ENCODE measurements around the gene TNFRSF1A.

DNA sequence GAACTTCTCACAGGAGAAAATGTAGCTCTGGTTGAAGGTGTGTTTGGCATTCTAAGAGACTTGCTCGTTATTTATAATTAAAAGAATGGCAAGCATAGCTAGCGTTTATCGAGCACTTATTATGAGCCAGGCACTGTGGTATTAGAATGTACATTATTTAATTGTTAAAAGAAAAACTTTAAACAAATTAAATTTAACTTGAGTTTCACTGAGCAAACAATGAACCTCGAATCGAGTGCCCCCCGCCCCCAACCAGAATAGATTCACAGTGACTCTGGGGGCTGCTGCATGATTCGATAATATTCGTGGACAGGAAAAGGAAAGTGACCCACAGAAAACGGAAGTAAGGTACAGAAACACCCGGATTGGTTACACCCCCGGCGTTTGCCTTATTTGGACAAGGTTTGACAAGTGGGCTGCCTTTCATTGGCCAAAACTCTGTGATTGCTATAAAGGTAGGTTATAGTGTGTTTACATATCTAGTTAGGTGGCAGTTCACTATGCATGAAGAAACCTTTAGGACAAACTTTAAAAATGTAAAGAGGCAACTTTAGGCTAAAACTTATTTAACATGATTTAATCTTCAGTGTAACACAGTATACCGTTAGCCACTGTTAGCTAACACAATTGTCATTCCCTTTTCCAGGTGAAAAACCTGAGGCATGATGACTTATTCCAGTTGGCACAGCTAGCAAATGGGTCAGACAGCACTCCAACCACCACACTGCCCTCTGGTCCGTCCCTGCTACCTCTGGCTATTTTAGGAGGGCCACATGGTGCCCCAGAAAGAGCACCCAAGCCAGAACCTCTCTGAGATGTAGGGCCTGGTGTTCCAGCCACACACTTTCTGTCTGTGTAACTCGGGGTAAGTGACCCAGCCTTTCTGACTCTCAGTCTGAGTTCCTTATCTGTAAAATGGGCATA lies 26.4 kb upstream of the TNFRSF1A start:
- TF ChIP-seq, protein P1, sequence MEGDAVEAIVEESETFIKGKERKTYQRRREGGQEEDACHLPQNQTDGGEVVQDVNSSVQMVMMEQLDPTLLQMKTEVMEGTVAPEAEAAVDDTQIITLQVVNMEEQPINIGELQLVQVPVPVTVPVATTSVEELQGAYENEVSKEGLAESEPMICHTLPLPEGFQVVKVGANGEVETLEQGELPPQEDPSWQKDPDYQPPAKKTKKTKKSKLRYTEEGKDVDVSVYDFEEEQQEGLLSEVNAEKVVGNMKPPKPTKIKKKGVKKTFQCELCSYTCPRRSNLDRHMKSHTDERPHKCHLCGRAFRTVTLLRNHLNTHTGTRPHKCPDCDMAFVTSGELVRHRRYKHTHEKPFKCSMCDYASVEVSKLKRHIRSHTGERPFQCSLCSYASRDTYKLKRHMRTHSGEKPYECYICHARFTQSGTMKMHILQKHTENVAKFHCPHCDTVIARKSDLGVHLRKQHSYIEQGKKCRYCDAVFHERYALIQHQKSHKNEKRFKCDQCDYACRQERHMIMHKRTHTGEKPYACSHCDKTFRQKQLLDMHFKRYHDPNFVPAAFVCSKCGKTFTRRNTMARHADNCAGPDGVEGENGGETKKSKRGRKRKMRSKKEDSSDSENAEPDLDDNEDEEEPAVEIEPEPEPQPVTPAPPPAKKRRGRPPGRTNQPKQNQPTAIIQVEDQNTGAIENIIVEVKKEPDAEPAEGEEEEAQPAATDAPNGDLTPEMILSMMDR (IDR thresholded peaks at IDR 0.05), result no peak
- TF ChIP-seq MYBL2 (CRISPR knock-in tag; IDR thresholded peaks at IDR 0.05), result no peak
- no peak for TF ChIP-seq SP1 (CRISPR knock-in tag; conservative IDR thresholded peaks at IDR 0.05)
- TF ChIP-seq, protein P2, sequence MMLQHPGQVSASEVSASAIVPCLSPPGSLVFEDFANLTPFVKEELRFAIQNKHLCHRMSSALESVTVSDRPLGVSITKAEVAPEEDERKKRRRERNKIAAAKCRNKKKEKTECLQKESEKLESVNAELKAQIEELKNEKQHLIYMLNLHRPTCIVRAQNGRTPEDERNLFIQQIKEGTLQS (CRISPR knock-in tag; conservative IDR thresholded peaks at IDR 0.05), result no peak
- TF ChIP-seq, protein P3, sequence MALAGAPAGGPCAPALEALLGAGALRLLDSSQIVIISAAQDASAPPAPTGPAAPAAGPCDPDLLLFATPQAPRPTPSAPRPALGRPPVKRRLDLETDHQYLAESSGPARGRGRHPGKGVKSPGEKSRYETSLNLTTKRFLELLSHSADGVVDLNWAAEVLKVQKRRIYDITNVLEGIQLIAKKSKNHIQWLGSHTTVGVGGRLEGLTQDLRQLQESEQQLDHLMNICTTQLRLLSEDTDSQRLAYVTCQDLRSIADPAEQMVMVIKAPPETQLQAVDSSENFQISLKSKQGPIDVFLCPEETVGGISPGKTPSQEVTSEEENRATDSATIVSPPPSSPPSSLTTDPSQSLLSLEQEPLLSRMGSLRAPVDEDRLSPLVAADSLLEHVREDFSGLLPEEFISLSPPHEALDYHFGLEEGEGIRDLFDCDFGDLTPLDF (CRISPR knock-in tag; IDR thresholded peaks at IDR 0.05), result no peak
- TF ChIP-seq, protein P4, sequence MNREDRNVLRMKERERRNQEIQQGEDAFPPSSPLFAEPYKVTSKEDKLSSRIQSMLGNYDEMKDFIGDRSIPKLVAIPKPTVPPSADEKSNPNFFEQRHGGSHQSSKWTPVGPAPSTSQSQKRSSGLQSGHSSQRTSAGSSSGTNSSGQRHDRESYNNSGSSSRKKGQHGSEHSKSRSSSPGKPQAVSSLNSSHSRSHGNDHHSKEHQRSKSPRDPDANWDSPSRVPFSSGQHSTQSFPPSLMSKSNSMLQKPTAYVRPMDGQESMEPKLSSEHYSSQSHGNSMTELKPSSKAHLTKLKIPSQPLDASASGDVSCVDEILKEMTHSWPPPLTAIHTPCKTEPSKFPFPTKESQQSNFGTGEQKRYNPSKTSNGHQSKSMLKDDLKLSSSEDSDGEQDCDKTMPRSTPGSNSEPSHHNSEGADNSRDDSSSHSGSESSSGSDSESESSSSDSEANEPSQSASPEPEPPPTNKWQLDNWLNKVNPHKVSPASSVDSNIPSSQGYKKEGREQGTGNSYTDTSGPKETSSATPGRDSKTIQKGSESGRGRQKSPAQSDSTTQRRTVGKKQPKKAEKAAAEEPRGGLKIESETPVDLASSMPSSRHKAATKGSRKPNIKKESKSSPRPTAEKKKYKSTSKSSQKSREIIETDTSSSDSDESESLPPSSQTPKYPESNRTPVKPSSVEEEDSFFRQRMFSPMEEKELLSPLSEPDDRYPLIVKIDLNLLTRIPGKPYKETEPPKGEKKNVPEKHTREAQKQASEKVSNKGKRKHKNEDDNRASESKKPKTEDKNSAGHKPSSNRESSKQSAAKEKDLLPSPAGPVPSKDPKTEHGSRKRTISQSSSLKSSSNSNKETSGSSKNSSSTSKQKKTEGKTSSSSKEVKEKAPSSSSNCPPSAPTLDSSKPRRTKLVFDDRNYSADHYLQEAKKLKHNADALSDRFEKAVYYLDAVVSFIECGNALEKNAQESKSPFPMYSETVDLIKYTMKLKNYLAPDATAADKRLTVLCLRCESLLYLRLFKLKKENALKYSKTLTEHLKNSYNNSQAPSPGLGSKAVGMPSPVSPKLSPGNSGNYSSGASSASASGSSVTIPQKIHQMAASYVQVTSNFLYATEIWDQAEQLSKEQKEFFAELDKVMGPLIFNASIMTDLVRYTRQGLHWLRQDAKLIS (CRISPR knock-in tag; IDR thresholded peaks at IDR 0.05; ENCODE audit: borderline replicate concordance), result no peak
- TF ChIP-seq NR2C2 (CRISPR knock-in tag; IDR thresholded peaks at IDR 0.05), result no peak
- no peak for TF ChIP-seq SMAD3 (CRISPR knock-in tag; IDR thresholded peaks at IDR 0.05; ENCODE audit: borderline replicate concordance)
- no peak for TF ChIP-seq ZNF317 (CRISPR knock-in tag; IDR thresholded peaks at IDR 0.05; ENCODE audit: borderline replicate concordance, low read depth)
- TF ChIP-seq, protein P5, sequence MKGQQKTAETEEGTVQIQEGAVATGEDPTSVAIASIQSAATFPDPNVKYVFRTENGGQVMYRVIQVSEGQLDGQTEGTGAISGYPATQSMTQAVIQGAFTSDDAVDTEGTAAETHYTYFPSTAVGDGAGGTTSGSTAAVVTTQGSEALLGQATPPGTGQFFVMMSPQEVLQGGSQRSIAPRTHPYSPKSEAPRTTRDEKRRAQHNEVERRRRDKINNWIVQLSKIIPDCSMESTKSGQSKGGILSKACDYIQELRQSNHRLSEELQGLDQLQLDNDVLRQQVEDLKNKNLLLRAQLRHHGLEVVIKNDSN (CRISPR knock-in tag; IDR thresholded peaks at IDR 0.05), result no peak
- TF ChIP-seq CBFB (CRISPR knock-in tag; IDR thresholded peaks at IDR 0.05; ENCODE audit: low read depth), result no peak
- no peak for TF ChIP-seq CREB1 (CRISPR knock-in tag; IDR thresholded peaks at IDR 0.05)
